Skin of body (tissue), 2 donors: ENCODE results near the gene KIF26B. TPM values are rescaled to one million over a fixed set of nuclear protein-coding genes. Genes with fewer than 3 reads are reported as not detected.

Experiments used
- DNase-seq: peaks from one replicate; lab custom pipeline; 2025; lab: John Stamatoyannopoulos, UW
- total RNA-seq: library from RNA; depleted of rRNA; stranded (reverse); fragments of >200 nt; gene quantifications from one replicate; pipeline ENCODE4 v1.2.3, GENCODE V29; 2014

The KIF26B gene
- total RNA-seq, 1 donor from 2014 or later = 5.8 TPM

DNA sequence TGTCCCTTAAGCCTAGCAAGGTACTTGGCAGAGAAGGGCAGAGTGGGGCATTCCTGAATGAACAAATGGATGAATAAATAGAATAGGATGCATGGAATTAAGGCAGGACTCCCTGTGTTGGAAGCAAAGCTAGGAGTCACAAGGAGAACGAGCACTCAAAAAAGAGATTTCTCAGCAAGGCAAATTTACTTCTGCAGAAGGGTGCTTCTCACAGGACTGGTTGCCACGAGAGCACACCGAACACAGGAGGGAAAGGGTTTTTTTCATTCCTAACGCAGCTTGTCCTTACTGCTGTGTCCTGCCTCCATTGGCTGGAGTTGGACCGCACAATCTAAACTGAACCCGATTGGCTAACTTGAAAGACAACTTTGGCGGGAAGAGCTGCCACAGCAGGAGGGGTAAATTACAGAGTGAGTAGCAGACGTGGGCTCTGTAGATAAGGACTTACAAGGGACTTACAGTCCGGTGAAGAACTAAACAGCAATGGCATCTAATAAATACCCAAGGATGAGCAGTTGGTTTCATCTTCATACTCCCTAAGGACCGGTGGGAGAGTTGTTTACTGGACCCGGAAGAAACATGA, 52.4 kb downstream of the KIF26B start:
- no peak for DNase-seq

DNA sequence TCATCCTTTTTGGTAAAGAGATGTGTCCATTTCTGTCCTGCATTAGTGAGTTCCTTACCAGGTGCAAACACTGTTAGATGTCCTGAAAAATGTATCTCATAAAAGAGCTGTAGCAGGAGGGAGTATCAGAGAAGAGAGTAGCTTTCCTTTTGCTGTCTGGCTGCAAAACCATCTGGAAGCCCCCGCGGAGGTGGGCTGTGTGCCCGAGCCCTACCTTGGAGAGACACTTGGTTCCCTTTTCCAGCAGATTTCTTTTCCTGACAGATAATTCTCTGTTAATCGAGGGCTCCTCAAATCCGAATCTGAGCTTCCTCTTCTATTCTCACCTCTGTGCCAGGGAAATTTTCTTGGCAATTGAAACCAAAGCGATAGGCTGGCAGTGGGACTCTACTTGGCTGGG, 53.0 kb downstream of the KIF26B start:
- DNase-seq = no peak

DNA sequence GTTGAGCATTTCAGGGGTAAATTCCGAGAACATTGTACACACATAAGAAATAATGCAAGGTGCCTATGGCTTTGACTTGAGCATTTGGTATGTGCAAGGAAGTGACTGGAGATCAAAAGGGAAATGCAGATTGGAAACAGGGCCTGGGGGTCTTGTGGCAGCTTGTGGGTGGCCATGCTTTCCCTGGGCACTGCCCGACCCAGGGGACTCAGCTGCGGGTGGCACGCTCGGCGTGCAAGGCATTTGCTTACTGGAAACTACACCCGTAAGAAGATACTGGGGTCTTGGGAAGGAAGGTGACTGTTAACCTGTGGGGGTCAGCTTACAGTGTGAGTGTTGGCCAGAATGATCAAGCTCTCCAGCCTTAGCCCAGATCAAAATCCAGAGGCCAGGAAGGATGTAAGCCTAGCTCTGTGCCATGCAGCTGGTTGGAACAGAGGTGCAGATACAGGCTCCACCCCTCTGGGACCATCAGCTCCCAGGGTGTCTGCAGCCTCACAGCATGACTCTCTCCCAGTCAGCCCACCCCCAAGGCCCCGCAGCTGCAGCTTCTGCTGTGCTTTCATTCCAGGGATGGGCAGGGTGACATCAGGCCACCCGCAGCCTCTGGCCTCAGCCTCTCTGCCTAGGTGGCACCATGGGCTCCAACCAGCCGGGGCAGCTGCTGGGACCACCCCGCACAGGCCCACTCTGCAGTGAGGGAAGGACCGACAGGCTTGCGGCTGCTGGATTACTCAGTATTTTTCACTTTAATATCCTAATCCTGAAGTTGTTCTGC, 55.1 kb downstream of the KIF26B start:
- DNase-seq = no peak

DNA sequence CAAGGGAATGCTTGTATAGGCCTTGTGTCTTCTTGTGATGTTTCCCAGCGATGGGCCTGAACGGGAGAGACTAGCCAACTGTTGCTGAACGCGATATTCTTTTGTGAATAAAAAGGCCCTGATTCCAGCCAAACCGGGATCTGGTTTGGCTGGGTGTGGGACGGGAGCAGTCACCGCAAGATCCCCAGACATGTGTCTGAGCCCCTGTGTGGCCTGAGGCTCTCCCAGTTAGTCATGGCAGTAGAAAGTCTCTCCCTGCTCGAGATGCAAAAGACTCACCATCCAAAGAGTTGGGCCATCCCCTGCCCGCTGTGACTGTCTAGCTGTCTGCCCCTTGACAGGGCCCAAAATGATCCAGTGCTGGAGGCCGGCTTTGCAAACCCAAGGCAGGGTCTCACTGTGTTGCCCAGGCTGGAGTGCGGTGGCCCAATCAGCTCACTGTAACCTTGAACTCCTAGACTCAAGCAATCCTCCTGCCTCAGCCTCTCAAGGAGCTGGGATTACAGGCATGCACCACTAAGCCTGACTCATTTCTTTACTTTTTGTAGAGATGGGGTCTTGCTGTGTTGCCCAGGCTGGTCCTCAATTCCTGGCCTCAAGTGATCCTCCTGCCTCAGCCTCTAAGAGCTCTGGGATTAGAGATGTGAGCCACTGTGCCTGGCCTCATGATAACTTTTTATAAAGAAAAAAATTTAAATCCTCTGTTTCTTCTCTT, 56.4 kb downstream of the KIF26B start:
- no peak for DNase-seq

DNA sequence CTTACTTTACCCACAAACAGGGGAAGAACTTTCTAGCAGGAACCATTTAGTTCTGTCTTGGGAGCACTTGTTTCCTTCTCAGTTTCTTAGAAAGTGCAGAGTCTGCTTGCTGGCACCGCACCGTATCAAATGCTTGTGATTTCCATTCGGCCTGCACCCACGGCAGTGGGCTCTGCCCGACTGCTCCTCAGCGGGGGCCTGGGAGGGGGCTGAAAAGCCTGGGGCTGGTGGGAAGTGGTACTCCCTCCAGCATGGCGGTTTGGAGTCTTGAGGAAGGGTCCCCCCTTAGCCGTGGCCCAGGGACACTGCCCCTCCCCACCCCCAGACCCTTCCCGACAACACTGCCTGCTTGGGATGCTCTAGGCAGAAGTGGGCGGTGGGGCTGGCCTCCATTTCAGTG, 57.0 kb downstream of the KIF26B start:
- no peak for DNase-seq

DNA sequence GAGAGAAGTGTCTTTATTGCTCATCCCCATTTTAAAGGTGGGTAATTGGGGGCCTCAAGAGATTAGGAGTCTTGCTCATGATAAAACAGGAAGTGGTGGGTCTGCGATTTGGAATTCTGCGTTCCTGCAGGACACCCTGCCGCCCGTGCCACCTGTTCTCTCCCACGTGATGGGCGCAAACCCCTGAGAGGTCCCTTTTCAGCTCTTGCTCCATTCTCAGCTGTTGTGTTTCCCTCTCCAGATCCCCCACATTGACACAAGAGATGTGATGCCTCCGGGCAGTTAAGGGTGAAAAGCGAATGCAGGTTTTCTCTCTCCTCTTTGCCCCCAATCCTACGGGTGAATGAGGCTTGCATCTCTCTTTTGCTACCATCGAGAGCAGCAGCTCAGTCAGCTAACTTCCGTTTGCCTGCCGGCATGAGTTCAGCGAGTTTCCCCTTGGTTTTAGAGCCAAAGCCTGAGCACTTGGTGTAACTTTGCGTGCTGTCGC, 57.5 kb downstream of the KIF26B start:
- no peak for DNase-seq

DNA sequence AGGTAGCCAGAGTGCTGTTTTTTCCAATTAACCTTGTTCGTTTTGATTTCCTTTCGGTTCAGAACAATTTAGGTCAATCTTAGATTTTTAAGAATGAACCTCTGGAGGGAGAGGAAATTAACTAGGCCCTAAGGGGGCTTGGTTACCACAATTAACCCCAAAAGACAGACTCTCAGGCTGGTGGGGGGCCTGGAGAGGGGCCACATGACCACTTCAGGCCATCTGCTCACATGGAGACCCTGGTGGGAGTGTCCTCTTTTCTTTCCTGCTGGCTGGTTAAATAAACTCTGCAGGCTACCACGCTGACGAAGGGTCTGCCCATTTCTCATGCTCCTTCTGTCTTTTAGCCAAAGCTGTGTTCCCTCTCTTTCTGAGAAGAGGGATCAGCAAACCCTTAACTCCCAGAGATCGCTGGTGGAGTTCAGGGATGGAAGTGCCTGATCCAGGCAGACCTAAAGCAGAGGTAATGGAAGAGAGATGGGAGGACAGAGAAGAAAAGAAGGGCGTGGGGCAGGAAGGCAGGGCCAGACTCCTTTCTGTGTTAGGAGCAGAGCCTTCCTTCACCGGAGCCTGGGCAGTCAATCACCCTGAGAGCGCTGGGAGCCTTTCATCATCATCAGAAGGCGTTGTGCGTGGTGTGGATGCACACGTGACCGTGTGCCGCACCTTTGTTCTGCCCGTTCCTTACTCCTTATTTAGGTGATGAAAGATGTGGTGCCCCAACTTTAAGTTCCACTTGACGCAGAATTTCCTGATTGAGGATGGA, 58.5 kb downstream of the KIF26B start:
- DNase-seq = no peak

DNA sequence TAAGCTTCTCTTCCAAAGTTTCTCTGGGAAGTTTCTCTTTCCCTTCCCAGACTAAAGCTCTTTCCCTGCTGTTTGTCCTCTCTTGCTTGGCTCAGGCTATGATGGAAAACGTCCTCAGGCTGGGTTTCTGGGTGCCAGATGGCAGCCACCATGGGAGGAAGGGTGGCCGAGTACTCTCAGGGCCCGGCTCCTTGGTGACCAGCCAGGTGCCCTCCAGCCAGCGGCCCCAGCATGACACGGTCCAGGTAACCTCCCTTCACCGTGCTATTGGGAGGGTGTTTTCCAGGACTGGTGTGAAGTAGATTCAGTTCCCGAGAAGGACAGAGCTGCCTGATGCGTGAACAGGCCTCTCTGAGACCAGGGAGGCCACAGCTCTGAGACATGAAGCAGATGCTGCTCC, 60.3 kb downstream of the KIF26B start:
- DNase-seq = no peak

DNA sequence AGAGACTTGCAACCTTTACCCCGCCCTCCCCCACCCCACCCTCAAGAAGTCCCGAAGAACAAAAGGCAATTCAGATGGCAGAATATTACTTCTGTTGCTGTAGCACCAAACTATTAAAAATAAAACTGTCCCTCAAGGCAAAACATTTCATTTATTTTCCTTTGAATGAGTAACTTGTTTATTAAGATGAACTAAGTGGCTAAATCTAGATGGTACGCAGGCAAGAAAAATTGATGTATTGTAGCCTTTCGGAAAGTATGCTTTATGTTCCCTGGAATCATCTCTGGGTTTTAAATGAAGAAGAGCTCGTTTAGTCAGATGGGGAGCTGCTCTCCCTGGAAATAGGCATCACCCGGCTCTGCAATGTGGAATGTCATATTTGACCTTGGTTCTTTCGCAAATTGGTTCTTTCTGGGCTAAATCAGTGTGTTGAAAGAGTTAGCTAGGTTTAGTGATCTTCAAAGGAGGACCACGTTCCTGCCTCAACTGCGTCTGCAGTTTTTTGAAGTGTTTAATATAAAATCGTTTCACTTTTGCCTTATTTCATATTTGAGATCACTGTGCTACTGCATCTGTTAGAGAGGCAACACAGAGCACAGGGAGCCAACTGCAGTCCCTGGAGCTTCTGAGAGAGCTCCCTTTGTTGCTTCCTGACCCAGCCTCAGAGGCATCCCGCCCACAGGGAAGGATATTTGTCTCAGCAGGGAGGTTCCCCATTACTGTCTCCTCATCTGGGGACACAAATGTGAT, 61.8 kb downstream of the KIF26B start:
- peak; percentile 1 for DNase-seq

DNA sequence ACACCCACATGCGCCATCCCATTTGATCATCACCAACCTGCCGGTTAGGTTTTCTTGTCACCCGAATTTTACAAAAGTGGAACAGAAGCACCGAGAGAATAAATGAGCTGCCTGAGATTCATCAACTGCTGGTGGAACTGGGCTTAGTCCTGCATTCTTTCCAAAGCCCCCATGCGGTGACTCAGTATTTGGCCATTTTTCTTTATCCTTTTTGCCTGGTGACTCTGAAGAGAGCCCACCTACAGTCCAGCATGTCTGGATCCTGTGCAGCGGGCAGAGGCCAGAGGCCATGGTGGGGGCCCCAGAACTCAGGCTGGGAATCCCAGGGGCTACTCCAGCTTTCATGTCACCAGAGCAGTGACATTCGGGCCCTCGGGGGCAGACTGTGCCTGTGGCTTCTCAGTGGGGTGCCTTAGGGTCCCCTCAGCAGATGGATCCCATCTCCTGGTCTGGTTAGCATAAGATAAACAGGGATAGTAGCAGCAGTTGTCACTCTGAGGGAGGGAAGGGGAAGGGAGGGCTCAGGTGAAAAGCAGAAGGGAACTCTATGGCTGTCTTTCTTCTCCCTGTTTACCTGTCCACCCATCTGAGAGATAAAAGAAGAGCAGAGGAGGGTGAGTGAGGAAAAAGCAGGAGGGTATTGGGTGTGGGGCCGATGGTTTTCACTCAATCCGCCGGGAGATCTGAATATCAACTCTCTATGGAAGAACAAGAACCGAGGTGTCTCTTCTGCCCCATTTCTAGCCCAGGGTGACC, 63.2 kb downstream of the KIF26B start:
- no peak for DNase-seq

DNA sequence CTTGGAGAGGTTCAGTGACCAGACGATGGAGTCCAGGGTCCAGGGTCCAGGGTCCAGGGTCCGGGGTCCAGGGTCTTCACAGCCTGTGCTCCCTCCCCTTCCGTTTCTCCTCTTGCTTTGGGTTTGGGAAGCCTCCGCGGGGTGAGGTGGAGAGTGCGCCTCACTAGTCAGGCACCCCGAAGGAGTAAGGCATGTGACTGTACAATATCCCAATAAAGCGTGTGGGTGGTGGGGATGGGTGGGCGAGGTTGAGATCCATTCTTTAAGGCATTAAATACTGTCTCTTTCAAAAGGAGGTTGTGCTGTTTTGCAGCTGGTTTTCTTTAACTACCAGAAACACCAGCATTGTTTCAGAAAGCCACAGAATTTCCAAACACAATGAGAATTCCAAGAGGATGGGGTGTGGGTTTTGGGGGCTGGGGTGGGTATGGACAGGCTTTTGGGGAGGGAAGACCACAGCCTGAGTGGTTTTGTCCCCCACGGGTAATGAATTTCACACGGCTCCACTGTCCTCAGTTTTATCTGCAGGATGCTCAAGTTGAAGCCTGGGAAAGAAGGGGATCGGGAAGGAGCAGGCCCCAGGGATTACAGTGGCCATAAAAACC, 65.7 kb downstream of the KIF26B start:
- peak; percentile 32 for DNase-seq

DNA sequence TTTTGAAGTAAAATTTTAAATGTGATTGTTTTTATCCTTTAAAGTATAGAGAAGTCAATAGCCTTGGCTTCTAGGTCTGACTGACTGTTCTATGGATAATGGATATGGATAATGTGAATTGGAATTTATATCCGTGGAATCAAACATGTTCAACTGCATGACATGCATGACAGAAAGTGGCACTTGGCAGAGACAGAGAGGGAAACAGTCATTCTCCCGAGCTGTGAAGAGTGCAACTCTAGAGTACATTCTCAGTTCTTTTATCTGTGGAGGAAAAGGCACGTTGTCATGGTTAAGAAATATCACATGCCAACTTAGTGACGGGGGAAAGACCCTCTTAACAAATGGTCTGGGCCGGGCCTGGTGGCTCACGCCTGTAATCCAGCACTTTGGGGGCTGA, 67.0 kb downstream of the KIF26B start:
- DNase-seq = no peak

DNA sequence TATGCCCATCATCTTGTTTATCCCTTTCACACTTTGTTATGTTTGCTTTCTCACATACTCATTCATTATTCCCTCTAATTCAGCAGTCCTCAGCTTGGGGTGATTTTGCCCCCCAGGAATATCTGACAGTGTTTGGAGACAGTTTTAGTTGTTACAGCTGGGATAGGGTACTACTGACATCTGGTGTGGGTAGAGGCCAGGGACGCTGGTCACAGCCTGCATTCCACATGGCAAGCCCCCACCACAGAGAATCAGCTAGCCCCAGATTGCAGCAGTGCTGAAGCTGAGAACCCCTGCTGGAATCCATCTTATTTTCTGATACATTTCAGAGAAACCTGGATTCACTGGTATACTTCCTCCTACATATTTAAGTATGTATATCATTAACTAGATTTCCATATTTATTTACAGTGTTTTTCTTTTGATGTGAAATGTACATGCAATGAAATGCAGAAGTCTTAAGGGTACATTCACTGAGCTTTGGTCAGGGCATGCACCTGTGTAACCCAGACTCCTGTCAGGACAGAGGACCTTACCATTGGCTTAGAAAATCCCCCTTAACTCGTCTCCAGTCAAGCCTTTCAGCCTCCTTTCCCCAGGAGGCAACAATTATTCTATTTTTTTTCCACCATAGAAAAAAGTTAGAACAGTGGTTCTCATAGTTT, 68.3 kb downstream of the KIF26B start:
- DNase-seq = no peak

DNA sequence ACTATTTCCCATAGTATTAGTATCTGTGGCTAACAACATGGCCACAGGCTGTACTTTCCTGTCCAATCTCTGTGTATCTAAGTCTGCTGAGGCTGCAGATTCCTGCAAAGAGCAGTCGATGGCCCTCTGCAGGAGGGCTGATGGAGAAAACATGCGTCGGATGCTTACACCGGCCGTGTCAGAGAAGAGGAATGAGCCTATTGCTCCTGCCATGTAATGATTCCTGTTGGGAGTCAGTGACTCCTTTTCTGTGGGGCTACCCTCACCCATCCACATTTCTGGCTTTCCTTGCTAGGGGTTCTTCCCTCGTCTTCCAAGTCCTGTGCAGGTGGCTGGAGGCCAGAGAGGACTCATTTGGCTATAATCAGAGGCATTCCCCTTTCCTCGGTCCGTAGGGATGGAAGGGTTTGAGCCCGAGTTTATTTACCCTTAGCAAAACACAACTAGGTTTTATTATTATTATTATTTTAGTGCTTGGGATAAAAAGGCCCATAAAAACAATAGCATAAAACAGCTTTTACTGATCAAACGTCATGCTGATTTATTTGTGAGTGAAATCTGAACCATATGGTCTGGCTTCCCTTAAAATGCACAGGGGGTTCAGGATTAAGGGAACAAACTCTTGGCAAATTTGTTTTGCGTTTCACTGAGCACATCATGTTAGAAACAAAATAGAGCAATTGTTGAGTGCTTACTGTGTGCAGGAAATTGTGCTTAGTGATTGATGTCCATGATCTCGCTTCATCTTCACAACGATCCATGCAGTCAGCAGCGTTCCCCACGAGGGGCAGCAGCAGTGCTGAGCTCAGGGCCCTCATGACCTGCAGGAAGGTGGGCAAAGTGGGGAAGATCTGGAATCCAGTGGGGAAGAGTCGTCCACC, 70.8 kb downstream of the KIF26B start:
- DNase-seq = peak; percentile 65

DNA sequence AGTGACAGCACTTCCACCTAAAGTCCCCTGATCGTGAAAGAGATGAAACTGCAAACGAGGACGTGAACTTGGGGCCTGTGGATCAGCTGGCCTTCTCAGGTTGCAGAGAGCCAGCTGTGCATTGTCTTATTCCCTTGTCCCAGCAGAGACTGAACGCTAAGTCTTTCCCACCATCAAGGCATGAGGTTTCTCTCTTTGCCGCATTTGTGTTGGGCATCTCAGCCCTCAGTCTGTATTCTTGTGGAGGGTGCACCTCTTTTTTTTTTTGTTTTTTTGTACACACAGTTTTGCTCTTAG, 71.4 kb downstream of the KIF26B start:
- DNase-seq = no peak

DNA sequence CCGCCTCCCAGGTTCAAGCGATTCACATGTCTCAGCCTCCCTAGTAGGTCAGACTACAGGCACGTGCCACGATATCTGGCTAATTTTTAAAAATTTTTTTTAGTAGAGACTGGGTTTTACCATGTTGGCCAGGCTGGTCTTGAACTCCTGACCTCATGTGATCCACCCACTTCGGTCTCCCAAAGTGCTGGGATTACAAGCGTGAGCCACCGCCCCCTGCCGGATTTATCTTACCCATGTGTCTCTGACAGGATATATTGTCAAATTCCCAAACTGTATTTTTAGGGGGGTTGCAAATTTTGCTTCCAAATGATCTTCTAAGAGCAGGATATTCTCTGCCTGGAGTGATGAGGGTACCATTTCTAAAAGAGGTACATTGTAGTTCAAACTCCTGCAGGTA, 74.3 kb downstream of the KIF26B start:
- no peak for DNase-seq

DNA sequence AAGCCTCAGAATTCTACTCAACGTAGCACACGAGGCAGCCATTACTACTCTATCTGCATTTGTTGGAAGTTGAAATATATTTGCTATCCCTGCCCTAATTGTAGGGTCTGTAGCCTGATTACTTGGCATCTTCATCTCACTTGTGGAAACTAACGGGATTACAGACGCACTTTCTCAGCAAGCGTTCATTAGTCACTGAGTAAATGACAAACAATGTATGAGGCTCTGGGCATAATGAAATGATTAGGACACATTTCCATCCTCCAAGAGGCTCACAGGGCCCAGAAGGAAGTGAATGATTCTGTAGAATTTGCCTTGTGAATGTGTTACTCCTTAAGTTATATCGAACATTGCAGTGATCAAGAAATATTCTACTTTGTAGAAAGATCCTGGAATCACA, 78.1 kb downstream of the KIF26B start:
- DNase-seq = peak; percentile 79
